NB4 (cell line): ENCODE data around the gene CHMP3.

ENCODE experiments used
- MYC ChIP-seq: IDR thresholded peaks from 2 replicates; pipeline ENCODE4 v1.6.1; 2011; ENCODE audit warnings: low read depth, low read length
- POLR2A ChIP-seq: IDR thresholded peaks from 2 replicates; pipeline ENCODE4 v1.6.1; 2011; ENCODE audit warnings: mild to moderate bottlenecking; ENCODE audit not compliant: insufficient read length; ENCODE audit errors: extremely low read depth
- TF ChIP-seq, protein P1 (sequence below): IDR thresholded peaks from one replicate; pipeline ENCODE4 v1.5.1; 2012; ENCODE audit warnings: low read depth, low read length
- TF ChIP-seq, protein P2 (sequence below): IDR thresholded peaks from 2 replicates; pipeline ENCODE4 v1.6.1; 2011; ENCODE audit warnings: low read depth, low read length

GRCh38 chr2:86470890-86471289 is 92.4 kb downstream of the CHMP3 start:
- TF ChIP-seq, protein P1, sequence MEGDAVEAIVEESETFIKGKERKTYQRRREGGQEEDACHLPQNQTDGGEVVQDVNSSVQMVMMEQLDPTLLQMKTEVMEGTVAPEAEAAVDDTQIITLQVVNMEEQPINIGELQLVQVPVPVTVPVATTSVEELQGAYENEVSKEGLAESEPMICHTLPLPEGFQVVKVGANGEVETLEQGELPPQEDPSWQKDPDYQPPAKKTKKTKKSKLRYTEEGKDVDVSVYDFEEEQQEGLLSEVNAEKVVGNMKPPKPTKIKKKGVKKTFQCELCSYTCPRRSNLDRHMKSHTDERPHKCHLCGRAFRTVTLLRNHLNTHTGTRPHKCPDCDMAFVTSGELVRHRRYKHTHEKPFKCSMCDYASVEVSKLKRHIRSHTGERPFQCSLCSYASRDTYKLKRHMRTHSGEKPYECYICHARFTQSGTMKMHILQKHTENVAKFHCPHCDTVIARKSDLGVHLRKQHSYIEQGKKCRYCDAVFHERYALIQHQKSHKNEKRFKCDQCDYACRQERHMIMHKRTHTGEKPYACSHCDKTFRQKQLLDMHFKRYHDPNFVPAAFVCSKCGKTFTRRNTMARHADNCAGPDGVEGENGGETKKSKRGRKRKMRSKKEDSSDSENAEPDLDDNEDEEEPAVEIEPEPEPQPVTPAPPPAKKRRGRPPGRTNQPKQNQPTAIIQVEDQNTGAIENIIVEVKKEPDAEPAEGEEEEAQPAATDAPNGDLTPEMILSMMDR: no peak
- no peak for TF ChIP-seq POLR2A
- no peak for TF ChIP-seq MYC
- TF ChIP-seq, protein P2, sequence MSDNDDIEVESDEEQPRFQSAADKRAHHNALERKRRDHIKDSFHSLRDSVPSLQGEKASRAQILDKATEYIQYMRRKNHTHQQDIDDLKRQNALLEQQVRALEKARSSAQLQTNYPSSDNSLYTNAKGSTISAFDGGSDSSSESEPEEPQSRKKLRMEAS: no peak
